Measurements from ENCODE around the gene RNF181. TPM values are rescaled to one million over a fixed set of nuclear protein-coding genes. Genes with fewer than 3 reads are reported as not detected.
"Not testable (repeated sequence)": the region's sequence is repeated elsewhere in the genome, so short reads cannot be mapped to it uniquely, and the experiment has no call there.

RNF181 gene
- total RNA-seq, 3 donors from 2014 or later, result 131 to 243 (median 161) TPM

DNA sequence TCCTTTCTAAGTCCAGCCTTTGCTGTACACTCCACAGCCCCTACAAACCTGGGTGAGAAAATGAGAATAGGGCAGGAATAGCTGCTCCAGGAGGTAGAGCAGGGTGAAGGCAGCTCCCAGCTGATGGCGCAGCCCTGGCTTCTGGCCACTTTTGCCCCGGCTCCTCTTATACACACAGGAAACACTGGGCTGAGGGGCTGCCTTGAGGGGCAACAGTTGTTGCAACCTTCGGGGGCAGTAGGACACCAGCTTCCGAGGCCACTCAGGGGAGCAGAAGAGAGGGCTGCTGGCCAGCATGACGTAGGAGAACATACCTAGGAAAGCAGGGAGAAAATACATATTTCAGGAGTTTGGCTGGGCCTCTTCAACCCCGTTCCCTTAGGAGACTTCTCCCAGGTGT is 42.4 kb upstream of the RNF181 start:
- Histone ChIP-seq H3K27me3 (no peaks in the 10 kb centered on the region), H3K9me3 (no peaks in the 10 kb centered on the region), H3K36me3 (no peaks in the 10 kb centered on the region), H3K4me1 (no peaks in the 10 kb centered on the region), H3K4me3 (no peak overlapping the region), H3K27ac (no peak overlapping the region)
- intact Hi-C loops (cut with DNase I; ENCODE audit: low total_unique reads), result loop anchor here (5.0 kb wide), 1 partner anchor 121 kb away; no protein-coding TSS in a partner anchor
- DNase-seq (ENCODE audit: low spot score in 2 of 2), result no peak
- TF ChIP-seq, protein P1, sequence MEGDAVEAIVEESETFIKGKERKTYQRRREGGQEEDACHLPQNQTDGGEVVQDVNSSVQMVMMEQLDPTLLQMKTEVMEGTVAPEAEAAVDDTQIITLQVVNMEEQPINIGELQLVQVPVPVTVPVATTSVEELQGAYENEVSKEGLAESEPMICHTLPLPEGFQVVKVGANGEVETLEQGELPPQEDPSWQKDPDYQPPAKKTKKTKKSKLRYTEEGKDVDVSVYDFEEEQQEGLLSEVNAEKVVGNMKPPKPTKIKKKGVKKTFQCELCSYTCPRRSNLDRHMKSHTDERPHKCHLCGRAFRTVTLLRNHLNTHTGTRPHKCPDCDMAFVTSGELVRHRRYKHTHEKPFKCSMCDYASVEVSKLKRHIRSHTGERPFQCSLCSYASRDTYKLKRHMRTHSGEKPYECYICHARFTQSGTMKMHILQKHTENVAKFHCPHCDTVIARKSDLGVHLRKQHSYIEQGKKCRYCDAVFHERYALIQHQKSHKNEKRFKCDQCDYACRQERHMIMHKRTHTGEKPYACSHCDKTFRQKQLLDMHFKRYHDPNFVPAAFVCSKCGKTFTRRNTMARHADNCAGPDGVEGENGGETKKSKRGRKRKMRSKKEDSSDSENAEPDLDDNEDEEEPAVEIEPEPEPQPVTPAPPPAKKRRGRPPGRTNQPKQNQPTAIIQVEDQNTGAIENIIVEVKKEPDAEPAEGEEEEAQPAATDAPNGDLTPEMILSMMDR (IDR thresholded peaks at IDR 0.05), result no peak
- TF ChIP-seq POLR2A (IDR thresholded peaks at IDR 0.05) (no peak), POLR2AphosphoS5 (IDR thresholded peaks at IDR 0.05) (no peak)

DNA sequence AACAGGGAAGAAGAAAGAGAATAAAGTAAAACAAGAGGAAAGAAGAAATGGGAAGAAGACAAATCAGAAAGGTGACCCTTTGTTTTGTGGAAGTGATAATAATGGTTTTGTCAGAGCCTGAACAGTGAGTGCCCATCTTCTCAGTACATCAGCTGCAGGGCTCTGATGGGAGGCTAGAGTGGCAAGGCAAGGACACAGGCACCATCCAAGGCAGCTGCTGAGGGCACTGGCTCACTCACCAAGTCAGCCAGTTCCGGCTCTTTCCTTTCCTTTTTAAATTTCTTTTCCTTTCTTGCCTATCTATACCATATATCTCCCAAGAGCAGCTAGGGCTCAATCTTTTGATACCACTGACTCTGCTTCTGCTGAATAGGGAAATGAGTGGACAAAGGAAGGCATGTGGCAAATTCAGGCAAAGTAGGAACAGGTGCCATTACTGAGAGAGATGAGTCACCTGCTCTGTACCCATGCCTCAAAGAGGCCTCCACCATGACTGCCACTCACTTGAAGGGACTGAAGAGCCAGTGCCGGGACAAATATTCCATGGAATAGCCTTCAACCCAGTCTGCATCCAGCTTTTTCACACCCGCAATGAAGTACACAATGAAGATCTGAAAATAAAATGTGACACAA is 40.4 kb upstream of the RNF181 start:
- no peaks in the 10 kb centered on the region for H3K27me3 ChIP-seq
- no peak for DNase-seq (ENCODE audit: low spot score in 2 of 2)
- H3K27ac ChIP-seq, result no peak overlapping the region
- no peaks in the 10 kb centered on the region for H3K36me3 ChIP-seq
- no peaks in the 10 kb centered on the region for H3K9me3 ChIP-seq
- no peaks in the 10 kb centered on the region for H3K4me1 ChIP-seq
- TF ChIP-seq POLR2A (IDR thresholded peaks at IDR 0.05) (no peak), POLR2AphosphoS5 (IDR thresholded peaks at IDR 0.05) (no peak)
- TF ChIP-seq, protein P1 (IDR thresholded peaks at IDR 0.05), result no peak
- H3K4me3 ChIP-seq, result no peak overlapping the region
- intact Hi-C loops (cut with DNase I; ENCODE audit: low total_unique reads), result loop anchor here (5.0 kb wide), 1 partner anchor 123 kb away; no protein-coding TSS in a partner anchor

DNA sequence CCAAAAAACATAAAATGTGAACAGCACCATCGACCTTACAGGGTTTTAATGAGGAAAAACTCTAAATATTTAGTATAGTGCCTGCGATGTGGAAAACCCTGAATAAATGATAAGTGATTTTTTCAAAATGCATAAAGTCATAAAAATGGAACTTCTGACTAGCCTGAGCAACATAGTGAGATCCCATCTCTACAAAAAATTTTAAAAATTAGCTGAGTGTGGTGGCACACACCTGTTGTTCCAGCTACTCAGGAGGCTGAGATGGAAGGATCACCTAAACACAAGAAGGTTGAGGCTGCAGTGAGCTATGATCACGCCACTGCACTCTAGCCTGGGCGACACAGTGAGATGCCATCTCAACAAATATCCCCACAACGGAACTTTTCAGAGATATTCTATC is 38.4 kb upstream of the RNF181 start:
- Histone ChIP-seq H3K27ac (no peak overlapping the region), H3K36me3 (no peaks in the 10 kb centered on the region), H3K27me3 (no peaks in the 10 kb centered on the region), H3K4me1 (no peaks in the 10 kb centered on the region), H3K4me3 (no peak overlapping the region), H3K9me3 (no peaks in the 10 kb centered on the region)
- intact Hi-C loops (cut with DNase I; ENCODE audit: low total_unique reads), result no loop called here
- TF ChIP-seq, protein P1 (IDR thresholded peaks at IDR 0.05), result no peak
- TF ChIP-seq POLR2A (IDR thresholded peaks at IDR 0.05), result no peak
- TF ChIP-seq POLR2AphosphoS5 (IDR thresholded peaks at IDR 0.05), result no peak
- DNase-seq (ENCODE audit: low spot score in 2 of 2), result no peak

DNA sequence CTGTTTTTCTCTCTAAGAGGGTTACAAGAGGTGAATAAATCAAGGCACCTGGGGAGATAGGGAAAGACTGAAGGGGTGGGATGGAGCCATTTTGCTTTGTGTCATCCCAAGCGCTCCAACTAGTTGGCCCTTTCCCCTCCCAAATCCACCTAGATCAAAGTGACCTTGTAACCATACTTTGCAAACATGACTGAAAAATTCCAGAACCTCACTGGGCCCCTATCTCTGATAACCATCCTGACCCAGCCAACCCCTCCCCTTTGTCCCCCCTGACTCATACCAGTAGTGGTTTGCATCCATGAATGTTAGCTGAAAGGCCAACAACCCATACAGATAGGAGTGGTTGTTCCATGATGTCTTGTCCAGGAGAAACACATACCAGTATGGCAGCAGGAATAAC is 37.4 kb upstream of the RNF181 start:
- TF ChIP-seq POLR2A (IDR thresholded peaks at IDR 0.05), result no peak
- TF ChIP-seq, protein P1 (IDR thresholded peaks at IDR 0.05), result no peak
- TF ChIP-seq POLR2AphosphoS5 (IDR thresholded peaks at IDR 0.05), result no peak
- Histone ChIP-seq H3K4me3 (no peak overlapping the region), H3K9me3 (no peaks in the 10 kb centered on the region), H3K27me3 (no peaks in the 10 kb centered on the region), H3K27ac (no peak overlapping the region), H3K36me3 (no peaks in the 10 kb centered on the region), H3K4me1 (no peaks in the 10 kb centered on the region)
- no peak for DNase-seq (ENCODE audit: low spot score in 2 of 2)
- intact Hi-C loops (cut with DNase I; ENCODE audit: low total_unique reads), result no loop called here

DNA sequence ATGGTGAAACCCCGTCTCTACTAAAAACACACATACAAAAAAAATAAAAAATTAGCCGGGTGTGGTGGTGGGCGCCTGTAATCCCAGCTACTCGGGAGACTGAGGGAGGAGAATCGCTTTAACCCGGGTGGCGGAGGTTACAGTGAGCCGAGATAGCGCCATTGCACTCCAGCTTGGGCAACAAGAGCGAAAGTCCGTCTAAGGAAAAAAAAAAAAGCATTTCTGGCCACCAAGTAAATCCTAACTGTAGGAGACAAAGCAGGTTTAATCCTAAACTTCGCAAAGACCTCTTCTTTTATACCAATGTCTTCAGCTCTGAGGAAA is 35.2 kb upstream of the RNF181 start:
- intact Hi-C loops (cut with DNase I; ENCODE audit: low total_unique reads); DNase-seq (ENCODE audit: low spot score in 2 of 2); H3K27ac ChIP-seq; H3K9me3 ChIP-seq; H3K36me3 ChIP-seq; H3K27me3 ChIP-seq; H3K4me1 ChIP-seq: not testable (repeated sequence)
- H3K4me3 ChIP-seq, result peak overlapping the region; percentile 72 to 82 (median 80)
